ENCODE data around the gene PLEKHA1. TPM values are rescaled to one million over a fixed set of nuclear protein-coding genes. Genes with fewer than 3 reads are reported as not detected.
A peak's percentile ranks its signal among the peaks of the same experiment; 100 is the strongest.

PLEKHA1 gene
- total and polyA plus RNA-seq, 2 of the 13 experiments (the other 11 are each of a cell fraction or from before 2014, with no cell fraction given) = 32.2 to 53.3 TPM

GRCh38 chr10:122348935-122349361, 25.6 kb upstream of the PLEKHA1 start (continued):
- TF ChIP-seq NPAS2 (CRISPR knock-in tag; IDR thresholded peaks at IDR 0.05; ENCODE audit: borderline replicate concordance) = no peak
- no peak for TF ChIP-seq ESRRA (CRISPR knock-in tag; IDR thresholded peaks at IDR 0.05; ENCODE audit: low read depth)
- no peak for TF ChIP-seq TBX2 (CRISPR knock-in tag; IDR thresholded peaks at IDR 0.05; ENCODE audit: borderline replicate concordance)
- TF ChIP-seq KIAA2018 (CRISPR knock-in tag; IDR thresholded peaks at IDR 0.05; ENCODE audit: borderline replicate concordance) = no peak
- TF ChIP-seq ZNF644 (CRISPR knock-in tag; IDR thresholded peaks at IDR 0.05; ENCODE audit: low read depth) = no peak
- TF ChIP-seq ZNF282 (IDR thresholded peaks at IDR 0.05; ENCODE audit: partially characterized antibody) = no peak
- TF ChIP-seq, protein P1, sequence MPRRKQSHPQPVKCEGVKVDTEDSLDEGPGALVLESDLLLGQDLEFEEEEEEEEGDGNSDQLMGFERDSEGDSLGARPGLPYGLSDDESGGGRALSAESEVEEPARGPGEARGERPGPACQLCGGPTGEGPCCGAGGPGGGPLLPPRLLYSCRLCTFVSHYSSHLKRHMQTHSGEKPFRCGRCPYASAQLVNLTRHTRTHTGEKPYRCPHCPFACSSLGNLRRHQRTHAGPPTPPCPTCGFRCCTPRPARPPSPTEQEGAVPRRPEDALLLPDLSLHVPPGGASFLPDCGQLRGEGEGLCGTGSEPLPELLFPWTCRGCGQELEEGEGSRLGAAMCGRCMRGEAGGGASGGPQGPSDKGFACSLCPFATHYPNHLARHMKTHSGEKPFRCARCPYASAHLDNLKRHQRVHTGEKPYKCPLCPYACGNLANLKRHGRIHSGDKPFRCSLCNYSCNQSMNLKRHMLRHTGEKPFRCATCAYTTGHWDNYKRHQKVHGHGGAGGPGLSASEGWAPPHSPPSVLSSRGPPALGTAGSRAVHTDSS (CRISPR knock-in tag; conservative IDR thresholded peaks at IDR 0.05) = no peak
- TF ChIP-seq TEAD2 (CRISPR knock-in tag; IDR thresholded peaks at IDR 0.05) = no peak
- no peak for TF ChIP-seq POLR2G (IDR thresholded peaks at IDR 0.05; ENCODE audit: low read depth, low read length)
- TF ChIP-seq ZBTB46 (CRISPR knock-in tag; IDR thresholded peaks at IDR 0.05; ENCODE audit: borderline replicate concordance) = no peak
- TF ChIP-seq ZNF496 (CRISPR knock-in tag; IDR thresholded peaks at IDR 0.05; ENCODE audit: insufficient replicate concordance) = no peak
- TF ChIP-seq ZNF883 (CRISPR knock-in tag; IDR thresholded peaks at IDR 0.05; ENCODE audit: not compliant biosample characterization) = no peak
- TF ChIP-seq, protein P2, sequence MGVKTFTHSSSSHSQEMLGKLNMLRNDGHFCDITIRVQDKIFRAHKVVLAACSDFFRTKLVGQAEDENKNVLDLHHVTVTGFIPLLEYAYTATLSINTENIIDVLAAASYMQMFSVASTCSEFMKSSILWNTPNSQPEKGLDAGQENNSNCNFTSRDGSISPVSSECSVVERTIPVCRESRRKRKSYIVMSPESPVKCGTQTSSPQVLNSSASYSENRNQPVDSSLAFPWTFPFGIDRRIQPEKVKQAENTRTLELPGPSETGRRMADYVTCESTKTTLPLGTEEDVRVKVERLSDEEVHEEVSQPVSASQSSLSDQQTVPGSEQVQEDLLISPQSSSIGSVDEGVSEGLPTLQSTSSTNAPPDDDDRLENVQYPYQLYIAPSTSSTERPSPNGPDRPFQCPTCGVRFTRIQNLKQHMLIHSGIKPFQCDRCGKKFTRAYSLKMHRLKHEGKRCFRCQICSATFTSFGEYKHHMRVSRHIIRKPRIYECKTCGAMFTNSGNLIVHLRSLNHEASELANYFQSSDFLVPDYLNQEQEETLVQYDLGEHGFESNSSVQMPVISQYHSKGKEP (CRISPR knock-in tag; IDR thresholded peaks at IDR 0.05) = no peak
- no peak for TF ChIP-seq ZNF749 (CRISPR knock-in tag; IDR thresholded peaks at IDR 0.05; ENCODE audit: borderline replicate concordance)
- TF ChIP-seq ZNF296 (CRISPR knock-in tag; conservative IDR thresholded peaks at IDR 0.05) = no peak
- TF ChIP-seq ZNF331 (CRISPR knock-in tag; IDR thresholded peaks at IDR 0.05) = 0 out of 2 replicates have a peak, but pooled peaks have one; percentile 20
- no peak for TF ChIP-seq TBX3 (IDR thresholded peaks at IDR 0.05; ENCODE audit: borderline replicate concordance)
